Activated CD8-positive, alpha-beta memory T cell treated with anti-CD3 and anti-CD28 coated beads for 36 hours (primary cell): ENCODE measurements around the gene LORICRIN. TPM values are rescaled to one million over a fixed set of nuclear protein-coding genes. Genes with fewer than 3 reads are reported as not detected.

Source experiments
- CTCF ChIA-PET: fragments of 350-600 bp; sonication (Branson Sonifier 250); formaldehyde crosslinking; loops from one replicate; lab custom pipeline; 2021; ENCODE audit warnings: antibody characterized with exemption; lab: Charles Lee
- POLR2A ChIA-PET: fragments of 350-600 bp; sonication (Branson Sonifier 250); formaldehyde crosslinking; loops from one replicate; lab custom pipeline; 2021; ENCODE audit warnings: antibody characterized with exemption; lab: Charles Lee
- total RNA-seq, 2 experiments: library from RNA; stranded (reverse); gene quantifications; one replicate each; pipeline ENCODE4 v1.2.3, GENCODE V29; 2021

The LORICRIN gene
- total RNA-seq, 2 experiments from 2014 or later, result not detected

- CTCF ChIA-PET, result no interaction called here
- POLR2A ChIA-PET, result no interaction called here
Observed at GRCh38 chr1:153292185-153292584, 32.7 kb downstream of the LORICRIN start.

- ChIA-PET POLR2A (no interaction called here), CTCF (no interaction called here)
Observed at GRCh38 chr1:153292740-153293479, 33.4 kb downstream of the LORICRIN start.

GRCh38 chr1:153293480-153293775 lies 33.9 kb downstream of the LORICRIN start:
- ChIA-PET POLR2A (no interaction called here), CTCF (no interaction called here)

GRCh38 chr1:153293851-153294250 lies 34.4 kb downstream of the LORICRIN start:
- ChIA-PET POLR2A (no interaction called here), CTCF (no interaction called here)

- ChIA-PET POLR2A (no interaction called here), CTCF (no interaction called here)
Observed at GRCh38 chr1:153302308-153302707, 42.8 kb downstream of the LORICRIN start.

- ChIA-PET CTCF (interaction anchor here (0.6 kb wide), 1 partner anchor 144 kb away, joined by 3 read pairs; no protein-coding TSS in a partner anchor), POLR2A (no interaction called here)
Observed at GRCh38 chr1:153305682-153306081, 46.2 kb downstream of the LORICRIN start.

GRCh38 chr1:153306303-153307220 lies 47.1 kb downstream of the LORICRIN start:
- CTCF ChIA-PET, result no interaction called here
- POLR2A ChIA-PET, result no interaction called here

- ChIA-PET CTCF (no interaction called here), POLR2A (no interaction called here)
Observed at GRCh38 chr1:153307221-153307600, 47.7 kb downstream of the LORICRIN start.

- POLR2A ChIA-PET, result no interaction called here
Observed at GRCh38 chr1:153308540-153308939, 49.1 kb downstream of the LORICRIN start.

GRCh38 chr1:153309441-153309840 lies 50.0 kb downstream of the LORICRIN start:
- ChIA-PET POLR2A (no interaction called here), CTCF (no interaction called here)

More at GRCh38 chr1:153308540-153308939, 49.1 kb downstream of the LORICRIN start:
- CTCF ChIA-PET, result no interaction called here

GRCh38 chr1:153310526-153310925 lies 51.0 kb downstream of the LORICRIN start:
- CTCF ChIA-PET, result no interaction called here

More at GRCh38 chr1:153310526-153310925, 51.0 kb downstream of the LORICRIN start:
- POLR2A ChIA-PET, result no interaction called here

Other genes with a start within 250 kb of the LORICRIN start
- gene SPRR1B, start 228.5 kb upstream of the LORICRIN start, total RNA-seq, result not detected
- gene SPRR2D, start 218.6 kb upstream of the LORICRIN start, total RNA-seq, result not detected
- gene SPRR2A, start 202.2 kb upstream of the LORICRIN start, total RNA-seq, result not detected
- gene SPRR2B, start 188.1 kb upstream of the LORICRIN start, total RNA-seq, result not detected
- gene SPRR2E, start 165.2 kb upstream of the LORICRIN start, total RNA-seq, result not detected
- not detected for gene SPRR2F, start 146.2 kb upstream of the LORICRIN start, total RNA-seq
- not detected for gene SPRR2G, start 108.8 kb upstream of the LORICRIN start, total RNA-seq
- not detected for gene LELP1, start 56.3 kb upstream of the LORICRIN start, total RNA-seq
- not detected for gene PRR9, start 42.1 kb upstream of the LORICRIN start, total RNA-seq
- gene PGLYRP3, start 53.3 kb downstream of the LORICRIN start, total RNA-seq, result not detected
- not detected for gene PGLYRP4, start 89.2 kb downstream of the LORICRIN start, total RNA-seq
- not detected for gene S100A9, start 98.2 kb downstream of the LORICRIN start, total RNA-seq
- gene S100A12, start 115.9 kb downstream of the LORICRIN start, total RNA-seq, result not detected
- gene S100A8, start 131.4 kb downstream of the LORICRIN start, total RNA-seq, result not detected
- not detected for gene S100A7A, start 156.8 kb downstream of the LORICRIN start, total RNA-seq
- not detected for gene S100A7, start 201.0 kb downstream of the LORICRIN start, total RNA-seq